GM19463 (cell line): ENCODE measurements around the gene ARFIP1.
"Not testable (repeated sequence)": the region's sequence is repeated elsewhere in the genome, so short reads cannot be mapped to it uniquely, and the experiment has no call there.

ENCODE experiments used
- ATAC-seq: cut with Tn5 transposase; IDR thresholded peaks from one replicate; pipeline ENCODE4 v1.9.1; 2021; ENCODE audit warnings: mild to moderate bottlenecking, moderate library complexity; ENCODE audit not compliant: unreplicated experiment

The ARFIP1 gene

DNA sequence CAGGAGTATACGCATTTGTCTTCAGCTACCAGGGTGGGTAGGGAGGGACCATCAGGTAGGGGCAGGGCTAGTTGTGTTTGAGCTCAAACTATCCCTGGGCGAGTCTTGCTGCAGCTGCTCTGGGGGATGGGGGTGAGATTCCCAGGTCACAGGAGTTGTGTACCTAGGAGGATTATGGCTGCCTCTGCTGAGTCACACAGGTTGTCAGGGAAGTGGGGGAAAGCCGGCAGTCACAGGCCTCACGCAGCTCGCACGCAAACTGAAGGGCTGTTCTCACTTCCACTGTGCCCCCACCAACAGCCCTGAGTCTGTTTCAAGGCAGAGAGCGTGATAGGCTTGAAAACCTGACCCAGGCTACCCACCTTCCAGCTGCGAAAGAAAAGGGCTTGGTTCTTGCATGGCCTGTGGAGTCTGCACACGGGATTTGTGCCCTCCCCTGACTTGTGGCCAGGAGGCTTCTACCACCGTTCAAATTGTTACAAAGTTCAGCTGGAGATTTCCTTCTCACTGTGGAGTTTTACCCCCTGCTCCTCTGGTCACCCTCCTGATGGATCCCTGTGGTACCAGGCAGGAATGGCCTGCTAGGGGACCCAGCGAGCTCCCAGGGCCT is 63.8 kb downstream of the ARFIP1 start:
- ATAC-seq: no peak

DNA sequence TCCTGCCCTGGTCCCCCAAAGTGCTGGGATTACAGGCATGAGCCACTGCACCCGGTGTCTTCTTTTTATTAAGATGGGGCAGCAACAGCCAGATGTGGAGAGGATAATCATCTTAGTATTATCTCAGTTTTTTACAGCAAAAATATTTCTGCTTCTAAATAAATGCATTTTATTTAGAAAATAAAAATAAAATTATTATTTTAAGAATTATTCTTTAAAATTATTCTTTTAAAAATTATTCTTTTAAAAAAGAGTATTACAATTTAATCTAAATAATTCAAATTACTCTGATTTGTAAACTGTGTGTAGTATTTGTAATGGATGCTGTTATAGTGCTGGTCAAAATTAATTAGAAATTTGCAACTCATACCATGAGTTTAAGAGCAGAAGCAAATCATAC is 67.6 kb downstream of the ARFIP1 start:
- ATAC-seq: no peak

DNA sequence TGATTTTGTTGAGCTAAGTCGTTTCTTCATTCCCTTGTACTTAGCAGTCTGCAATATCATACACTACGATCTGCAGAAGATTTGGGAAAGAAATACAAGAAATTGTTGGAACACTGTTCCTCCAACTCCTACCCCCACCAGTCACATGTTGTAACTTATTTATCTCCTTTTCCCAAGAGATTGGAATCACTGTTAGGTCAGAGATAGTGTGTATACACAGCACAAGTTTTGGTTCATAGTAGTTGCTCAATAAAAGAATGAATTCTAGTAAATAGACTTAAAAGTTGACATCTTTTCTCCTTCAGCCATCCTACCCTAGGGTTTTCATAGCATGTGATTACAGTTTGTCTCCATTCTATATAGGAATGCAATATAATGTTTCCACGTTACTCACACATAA is 68.8 kb downstream of the ARFIP1 start:
- ATAC-seq: no peak

DNA sequence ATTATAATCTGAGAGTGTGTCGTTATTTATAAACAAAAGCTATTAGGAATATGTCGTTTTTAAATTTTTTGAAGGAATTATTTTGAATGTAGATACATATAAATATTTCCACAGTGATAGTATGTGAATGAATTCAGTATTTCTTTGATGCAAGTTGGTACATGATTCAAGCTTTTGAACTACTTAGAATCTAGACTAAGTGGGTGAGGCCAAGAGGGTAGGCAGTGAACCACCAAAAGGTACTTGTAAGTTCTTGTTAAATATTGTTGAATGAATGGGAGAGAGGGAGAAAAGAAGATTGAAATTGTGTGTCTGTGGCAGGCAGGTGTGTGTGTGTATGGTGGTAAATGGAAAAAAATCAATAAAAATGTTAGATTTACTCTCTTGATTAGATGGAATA is 69.6 kb downstream of the ARFIP1 start:
- ATAC-seq: no peak

DNA sequence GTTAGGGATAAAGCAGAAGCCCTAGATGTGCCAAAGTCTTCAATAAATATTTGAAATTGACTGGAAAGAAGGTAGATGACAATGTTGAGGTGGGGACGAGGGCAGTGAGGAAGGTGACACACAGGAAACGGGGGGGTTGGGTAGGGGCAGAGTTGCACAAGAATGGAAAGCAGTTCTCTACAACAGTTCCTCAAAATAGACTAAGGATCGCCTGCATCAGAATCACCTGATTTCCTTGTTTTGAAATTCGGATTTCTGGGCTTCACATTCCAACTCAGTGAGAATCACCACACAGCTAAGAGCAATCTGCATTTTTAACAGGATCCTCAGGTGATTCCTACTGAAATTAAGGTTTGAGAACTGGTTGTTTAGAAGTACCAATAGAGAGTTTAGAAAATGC is 70.6 kb downstream of the ARFIP1 start:
- no peak for ATAC-seq

DNA sequence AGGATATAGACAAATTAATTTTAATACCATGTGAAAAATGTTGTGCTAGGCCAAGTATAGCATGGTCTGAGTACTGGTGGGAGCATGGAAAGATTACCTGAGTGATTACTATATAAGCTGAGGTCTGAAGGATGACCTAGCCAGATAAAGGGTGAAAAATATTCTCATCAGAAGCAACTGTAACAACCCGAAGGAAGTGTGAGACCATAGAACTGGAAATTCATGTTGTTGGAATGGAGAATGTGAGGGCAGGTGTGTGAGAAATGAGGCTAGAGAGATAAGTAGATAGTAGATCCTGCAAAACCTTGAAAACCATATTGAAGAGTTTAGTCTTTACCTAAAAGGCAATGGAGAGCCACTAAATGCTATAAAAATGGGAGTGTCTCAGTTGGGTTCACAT is 71.5 kb downstream of the ARFIP1 start:
- ATAC-seq: no peak

DNA sequence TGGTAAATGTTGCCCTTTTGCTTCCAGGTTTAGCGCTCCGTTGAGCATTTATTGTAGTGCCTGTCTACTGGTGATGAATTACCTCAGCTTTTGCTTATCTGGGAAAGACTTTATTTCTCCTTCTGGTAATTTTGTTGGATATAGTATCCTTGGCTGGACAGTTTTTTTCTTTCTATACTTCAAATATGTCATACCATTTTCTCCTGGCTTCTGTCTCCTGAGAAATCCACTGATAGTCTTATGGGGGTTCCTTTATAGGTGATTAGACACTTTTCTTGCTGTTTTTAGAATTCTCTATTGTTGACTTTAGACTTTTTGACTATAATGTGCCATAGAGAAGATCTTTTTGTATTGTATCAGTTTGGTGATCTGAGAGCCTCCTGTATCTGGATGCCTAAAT is 73.5 kb downstream of the ARFIP1 start:
- no peak for ATAC-seq

DNA sequence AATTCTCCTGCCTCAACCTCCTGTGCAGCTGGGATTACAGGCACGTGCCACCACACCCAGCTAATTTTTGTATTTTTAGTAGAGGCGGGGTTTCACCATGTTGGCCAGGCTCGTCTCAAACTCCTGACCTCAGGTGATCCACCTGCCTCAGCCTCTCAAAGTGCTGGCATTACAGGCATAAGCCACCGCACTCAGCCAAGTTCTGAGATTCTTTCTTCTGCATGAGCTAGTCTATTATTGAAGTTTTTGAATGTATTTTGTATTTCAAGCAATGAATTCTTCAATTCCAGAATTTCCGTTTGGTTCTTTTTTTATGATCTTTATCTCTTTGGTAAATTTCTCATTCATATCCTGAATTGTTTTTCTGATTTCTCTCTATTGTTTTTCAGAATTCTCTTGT is 74.3 kb downstream of the ARFIP1 start:
- ATAC-seq: not testable (repeated sequence)

DNA sequence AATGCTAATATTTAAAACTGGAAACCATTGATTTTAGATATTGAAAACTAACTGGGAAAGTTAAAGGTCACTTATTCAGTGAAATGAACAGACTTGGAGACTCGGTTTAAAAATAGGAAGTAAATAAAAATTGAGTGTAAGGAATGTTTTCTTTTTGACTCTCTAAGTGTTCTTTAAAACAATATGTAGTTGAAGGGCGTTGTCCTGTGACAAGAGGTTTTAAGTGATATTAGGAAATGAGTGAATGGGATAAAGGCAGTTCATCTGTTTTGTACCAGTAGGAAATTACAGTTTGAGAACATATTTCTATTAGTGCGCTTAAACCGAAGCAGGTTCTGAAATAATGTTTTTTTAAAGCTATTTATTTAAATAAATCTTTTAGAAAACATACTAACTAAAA is 77.2 kb downstream of the ARFIP1 start:
- no peak for ATAC-seq

DNA sequence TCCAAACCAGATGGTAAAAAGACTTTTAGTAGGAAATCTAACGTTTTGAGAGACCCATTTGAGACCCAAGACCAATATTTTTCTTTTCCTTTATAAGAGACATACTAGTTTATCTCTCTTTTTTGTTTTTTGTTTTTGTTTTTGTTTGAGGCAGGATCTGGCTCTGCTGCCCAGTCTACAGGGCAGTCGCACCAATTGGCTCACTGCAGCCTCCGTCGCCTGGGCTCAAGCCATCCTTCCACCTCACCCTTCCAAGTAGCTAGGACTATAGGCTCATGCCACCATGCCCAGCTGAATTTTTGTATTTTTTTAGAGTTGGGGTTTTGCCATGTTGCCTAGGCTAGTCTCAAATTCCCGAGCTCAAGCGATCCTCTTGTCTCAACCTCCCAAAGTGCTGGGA is 79.2 kb downstream of the ARFIP1 start:
- no peak for ATAC-seq

DNA sequence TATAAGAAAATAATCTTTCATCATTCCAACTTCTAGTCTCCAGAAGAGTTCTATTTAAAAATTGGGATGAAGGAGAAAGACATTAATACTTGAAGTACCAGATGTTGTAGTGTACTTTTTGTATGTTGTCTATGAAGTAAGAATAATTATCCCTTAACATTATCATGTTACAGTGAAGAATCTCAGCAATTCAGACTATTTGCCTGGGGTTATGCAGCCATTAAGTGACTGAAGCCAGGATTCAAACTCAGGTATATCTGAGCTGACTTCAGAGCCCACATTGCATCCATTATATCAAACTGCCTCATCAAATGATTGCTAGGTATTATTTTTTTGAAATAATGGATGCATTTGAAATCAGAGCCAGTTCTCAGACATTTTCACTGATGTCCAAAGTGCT is 80.3 kb downstream of the ARFIP1 start:
- no peak for ATAC-seq

DNA sequence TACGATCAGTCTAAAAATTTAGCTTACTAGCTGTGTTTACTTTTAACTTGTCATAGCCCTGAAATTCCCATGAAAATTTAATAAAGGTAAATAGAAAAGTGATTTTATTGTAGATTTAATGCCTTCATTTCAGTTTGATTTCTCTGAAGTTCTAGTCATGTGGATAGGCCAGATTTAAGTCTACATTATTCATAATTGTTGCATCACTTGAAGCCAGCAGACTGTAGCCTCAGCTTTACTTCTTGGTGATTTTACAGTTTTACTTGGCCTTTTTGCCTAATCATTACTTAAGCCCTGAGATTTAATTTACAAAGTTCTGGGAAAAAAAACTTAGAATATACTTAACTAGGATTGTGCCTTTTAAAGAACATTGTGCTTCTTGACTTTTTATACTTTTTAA is 82.9 kb downstream of the ARFIP1 start:
- ATAC-seq: no peak

DNA sequence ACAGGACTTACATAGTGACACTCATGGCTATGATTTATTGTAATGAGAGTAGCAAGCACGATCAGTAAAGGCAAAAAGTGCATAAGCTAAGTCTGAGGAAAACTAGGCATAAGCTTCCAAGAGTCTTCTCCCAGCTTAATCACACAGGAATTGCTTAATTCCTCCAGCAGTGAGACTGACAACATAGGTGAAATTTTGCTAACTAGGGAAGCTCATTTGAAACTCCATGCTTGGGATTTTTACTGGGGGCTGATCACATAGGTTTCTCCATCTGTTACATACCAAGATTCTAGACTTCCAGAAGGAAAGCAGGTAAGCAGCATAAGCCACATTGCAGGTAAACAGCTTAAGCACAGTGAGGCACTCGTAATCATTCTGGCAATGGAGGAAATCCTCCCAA is 84.6 kb downstream of the ARFIP1 start:
- no peak for ATAC-seq

DNA sequence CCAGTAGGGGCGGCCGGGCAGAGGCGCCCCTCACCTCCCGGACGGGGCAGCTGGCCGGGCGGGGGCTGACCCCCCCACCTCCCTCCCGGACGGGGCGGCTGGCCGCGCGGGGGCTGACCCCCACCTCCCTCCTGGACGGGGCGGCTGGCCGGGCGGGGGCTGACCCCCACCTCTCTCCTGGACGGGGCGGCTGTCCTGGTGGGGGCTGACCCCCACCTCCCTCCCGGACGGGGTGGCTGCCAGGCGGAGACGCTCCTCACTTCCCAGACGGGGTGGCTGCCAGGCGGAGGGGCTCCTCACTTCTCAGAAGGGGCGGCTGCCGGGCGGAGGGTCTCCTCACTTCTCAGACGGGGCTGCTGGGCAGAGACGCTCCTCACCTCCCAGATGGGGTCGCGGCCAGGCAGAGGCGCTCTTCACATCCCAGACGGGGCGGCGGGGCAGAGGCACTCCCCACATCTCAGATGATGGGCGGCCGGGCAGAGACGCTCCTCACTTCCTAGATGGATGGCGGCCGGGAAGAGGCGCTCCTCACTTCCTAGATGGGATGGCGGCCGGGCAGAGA is 86.8 kb downstream of the ARFIP1 start:
- not testable (repeated sequence) for ATAC-seq

DNA sequence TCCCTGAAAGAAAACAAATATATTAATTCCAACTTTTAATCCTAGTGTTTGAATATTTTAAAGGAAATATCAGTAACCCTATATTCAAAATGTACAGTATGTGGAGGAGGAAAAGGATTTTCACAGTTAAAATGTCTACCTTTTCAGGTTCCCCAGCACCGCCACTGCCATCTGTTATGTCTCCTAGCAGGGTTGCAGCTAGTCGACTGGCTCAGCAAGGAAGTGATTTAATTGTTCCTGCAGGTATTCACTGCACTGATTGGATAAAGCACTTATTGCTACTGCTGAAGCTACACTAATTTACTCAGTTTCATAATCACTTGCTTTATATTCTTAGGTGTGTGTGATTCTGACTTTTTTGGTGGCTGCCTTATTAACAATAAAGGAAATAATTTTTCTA is 90.9 kb downstream of the ARFIP1 start:
- no peak for ATAC-seq

DNA sequence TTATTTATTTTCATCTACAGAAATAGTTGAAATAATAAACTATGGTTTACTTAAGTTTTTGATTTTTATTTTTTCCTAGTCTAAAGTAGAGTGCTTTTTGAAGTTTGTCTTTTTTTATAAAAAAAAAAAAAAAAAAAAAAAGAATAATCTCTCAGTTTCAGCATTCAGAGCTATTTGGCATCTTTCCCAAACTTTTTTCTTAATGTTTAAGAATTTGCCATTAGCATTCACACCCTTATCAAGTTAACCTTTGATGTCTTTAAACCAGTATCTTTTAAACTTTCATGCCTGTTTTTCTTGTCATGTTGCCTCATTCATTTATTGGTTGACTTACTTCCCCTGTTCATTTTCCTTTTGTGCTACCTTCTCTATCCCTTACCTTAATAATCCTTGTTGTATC is 95.5 kb downstream of the ARFIP1 start:
- no peak for ATAC-seq

DNA sequence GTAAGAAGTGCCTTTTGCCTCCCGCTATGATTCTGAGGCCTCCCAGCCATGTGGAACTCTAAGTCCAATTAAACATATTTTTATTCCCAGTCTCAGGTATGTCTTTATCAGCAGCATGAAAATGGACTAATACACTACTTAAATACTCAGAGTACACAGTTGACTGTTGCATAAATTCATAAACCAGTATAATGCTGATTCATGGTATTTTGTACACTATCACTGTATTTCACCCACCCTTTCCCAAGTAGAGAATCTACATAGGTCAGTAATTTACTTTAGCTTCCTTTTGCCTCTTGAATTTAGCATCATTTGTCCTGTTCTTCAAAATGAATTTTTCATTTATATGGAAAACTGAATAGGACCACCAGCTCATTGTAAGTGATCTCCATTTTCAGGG is 98.1 kb downstream of the ARFIP1 start:
- ATAC-seq: no peak

DNA sequence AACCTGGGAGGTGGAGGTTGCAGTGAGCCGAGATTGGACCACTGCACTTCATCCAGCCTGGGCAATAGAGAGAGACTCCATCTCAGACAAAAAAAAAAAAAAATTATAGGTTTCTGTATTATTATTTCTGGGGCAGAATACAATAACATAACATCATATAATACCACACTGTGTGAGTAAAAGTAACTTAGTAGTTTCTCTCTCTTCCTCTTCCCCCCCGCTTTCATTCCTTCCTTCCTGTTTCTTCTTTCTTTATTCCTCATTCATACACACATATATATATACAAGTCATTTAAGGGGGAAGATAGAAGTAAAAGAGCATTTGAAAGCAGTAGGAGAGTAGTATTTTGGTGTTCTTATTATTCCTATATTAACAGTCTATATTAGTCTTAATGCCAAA is 100.5 kb downstream of the ARFIP1 start:
- no peak for ATAC-seq

DNA sequence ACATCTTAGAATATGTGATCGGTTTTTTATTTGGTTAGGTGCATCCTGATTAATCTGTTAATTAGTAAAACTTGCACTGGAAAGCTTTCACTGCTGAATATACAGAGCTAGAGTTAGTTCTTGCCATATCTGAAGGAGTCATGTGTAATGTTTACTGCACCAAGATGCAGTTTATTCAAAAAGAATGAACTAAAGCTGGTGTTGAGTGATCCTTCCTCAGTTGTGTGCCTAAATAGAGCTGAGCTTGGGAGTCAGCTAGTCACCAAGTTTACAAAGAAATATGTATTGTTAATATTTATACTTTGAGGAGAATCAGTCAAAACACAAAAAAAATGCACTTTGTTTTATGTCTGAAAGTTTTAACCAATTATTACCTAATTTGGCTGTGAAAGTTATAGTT is 102.2 kb downstream of the ARFIP1 start:
- ATAC-seq: no peak

DNA sequence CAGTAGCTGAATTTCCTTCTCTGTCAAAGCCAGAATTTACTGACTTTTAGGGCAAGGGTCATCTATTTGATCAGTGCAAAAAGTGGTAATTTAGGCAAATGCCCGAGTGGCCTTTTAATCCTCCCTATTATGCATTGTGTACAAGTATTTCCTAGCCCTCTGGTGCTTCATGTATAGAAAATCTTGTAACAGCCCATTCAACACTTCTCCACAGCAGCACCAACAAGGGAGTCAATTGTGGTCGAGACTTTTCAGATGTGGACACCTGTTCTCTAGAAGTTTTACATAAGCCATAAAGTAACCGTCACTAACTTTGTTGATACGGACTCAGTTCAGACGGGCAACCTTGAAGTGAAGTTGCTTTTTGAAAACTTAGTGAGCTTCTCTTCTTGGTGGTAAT is 105.4 kb downstream of the ARFIP1 start:
- no peak for ATAC-seq

DNA sequence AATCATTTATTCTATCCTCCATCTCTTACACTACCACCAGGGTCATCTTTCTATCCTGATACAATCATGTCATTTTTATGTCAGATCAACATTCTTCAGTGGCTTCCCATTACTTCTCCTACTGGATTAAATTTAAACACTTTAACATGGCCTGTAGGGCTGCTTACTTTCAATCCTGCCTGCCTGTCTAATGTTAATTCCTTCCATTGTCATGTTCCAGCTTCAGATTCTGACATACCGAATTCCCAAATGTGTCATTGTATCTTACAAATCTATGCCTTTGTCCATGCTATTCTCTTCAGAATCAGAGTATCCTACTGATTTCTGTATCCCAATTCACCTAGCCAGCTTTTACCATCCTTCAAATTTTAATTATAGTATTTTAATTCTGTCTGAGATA is 106.4 kb downstream of the ARFIP1 start:
- ATAC-seq: no peak

DNA sequence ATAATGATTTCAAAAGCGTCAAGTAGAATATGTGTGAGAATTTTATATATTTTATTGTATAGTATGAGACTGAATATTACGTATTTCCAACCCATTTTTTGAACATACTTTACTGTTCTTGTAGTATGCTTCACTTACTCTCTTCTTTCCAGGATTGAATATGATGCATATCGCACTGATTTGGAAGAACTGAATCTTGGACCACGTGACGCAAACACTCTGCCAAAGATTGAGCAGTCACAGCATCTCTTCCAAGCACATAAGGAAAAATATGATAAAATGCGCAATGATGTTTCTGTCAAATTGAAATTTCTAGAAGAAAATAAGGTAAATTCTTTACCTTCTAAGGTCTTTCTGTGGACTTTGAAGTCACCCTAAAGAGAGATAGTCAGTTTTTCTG is 108.2 kb downstream of the ARFIP1 start:
- ATAC-seq: no peak

DNA sequence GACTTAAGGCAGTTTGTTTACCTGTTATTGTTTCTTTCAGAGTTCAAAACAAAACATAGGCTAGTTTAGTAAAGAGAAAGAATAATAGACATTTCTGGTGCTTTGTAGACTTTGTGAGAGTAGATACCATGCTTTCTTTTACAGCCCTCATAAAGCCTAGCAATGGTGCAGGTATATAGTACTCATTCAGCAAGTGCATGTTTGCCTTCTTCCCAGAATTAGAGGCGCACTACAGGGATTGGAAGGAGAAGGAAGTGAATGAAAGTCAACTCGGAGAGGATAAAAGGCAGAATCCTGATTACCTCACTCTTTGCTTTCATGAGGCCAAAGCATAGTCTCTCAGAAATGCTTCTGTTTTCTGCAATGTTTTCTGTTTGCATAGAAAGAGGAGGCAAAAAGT is 113.2 kb downstream of the ARFIP1 start:
- ATAC-seq: no peak
